ENCODE measurements around the gene ZFYVE28.

The ZFYVE28 gene

DNA sequence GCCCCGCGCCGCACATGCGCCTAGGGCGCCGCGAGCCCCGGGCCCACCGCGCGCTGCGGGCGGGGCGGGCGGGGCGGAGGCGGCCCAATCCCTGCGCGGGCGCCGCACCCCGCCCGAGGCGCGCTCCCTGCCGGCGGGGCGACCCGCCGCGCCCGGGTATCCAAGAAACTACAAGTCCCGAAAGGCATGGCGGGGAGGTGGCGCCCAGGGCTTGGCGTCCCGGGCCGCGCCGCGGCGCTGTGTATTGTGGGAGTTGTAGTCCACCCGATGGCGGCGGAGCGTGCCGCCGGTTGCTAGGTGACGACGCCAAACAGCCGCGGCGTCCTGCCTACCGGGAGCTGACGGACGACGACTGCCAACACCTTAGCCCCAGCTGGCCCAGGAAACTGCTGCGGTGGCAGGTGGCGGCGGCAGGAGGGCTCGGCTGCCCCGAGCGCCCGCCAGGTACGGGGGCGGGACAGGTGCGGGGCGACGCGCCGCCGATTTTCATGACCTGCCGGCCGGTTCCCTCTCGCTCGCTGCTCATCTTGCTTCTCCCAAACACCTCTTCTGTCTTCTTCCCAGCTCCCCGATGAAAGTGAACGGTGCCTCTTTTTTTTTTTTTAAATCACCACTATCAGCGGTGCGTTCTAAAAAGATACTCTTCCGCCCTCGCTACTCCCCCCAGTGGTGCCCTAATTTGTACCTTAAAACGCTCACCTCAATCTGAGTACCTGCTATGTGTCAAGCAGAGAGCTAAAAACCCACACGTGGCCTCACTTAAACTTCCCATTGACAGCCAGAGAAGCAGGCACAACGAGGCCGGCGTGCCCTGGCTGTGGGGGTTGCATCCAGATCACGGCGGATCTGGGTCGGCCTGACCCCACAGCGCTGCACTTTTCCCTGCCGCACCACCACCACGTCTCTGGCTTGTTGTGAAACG, 466 bp upstream of the ZFYVE28 start, which contains the start of gene CFAP99:
CFAP99 (plus strand) TSS at position 306 of the 922 bp plus-strand sequence.
- TF ChIP-seq, protein P1, sequence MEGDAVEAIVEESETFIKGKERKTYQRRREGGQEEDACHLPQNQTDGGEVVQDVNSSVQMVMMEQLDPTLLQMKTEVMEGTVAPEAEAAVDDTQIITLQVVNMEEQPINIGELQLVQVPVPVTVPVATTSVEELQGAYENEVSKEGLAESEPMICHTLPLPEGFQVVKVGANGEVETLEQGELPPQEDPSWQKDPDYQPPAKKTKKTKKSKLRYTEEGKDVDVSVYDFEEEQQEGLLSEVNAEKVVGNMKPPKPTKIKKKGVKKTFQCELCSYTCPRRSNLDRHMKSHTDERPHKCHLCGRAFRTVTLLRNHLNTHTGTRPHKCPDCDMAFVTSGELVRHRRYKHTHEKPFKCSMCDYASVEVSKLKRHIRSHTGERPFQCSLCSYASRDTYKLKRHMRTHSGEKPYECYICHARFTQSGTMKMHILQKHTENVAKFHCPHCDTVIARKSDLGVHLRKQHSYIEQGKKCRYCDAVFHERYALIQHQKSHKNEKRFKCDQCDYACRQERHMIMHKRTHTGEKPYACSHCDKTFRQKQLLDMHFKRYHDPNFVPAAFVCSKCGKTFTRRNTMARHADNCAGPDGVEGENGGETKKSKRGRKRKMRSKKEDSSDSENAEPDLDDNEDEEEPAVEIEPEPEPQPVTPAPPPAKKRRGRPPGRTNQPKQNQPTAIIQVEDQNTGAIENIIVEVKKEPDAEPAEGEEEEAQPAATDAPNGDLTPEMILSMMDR (IDR thresholded peaks at IDR 0.05; ENCODE audit: low read depth, low read length, missing control alignments) = peak; percentile 26
- peak; percentile 87 for DNase-seq (ENCODE audit: low read depth)
- H3K4me3 ChIP-seq (ENCODE audit: low read depth, low read length) = peak within 1 kb of the TSS; percentile 50

DNA sequence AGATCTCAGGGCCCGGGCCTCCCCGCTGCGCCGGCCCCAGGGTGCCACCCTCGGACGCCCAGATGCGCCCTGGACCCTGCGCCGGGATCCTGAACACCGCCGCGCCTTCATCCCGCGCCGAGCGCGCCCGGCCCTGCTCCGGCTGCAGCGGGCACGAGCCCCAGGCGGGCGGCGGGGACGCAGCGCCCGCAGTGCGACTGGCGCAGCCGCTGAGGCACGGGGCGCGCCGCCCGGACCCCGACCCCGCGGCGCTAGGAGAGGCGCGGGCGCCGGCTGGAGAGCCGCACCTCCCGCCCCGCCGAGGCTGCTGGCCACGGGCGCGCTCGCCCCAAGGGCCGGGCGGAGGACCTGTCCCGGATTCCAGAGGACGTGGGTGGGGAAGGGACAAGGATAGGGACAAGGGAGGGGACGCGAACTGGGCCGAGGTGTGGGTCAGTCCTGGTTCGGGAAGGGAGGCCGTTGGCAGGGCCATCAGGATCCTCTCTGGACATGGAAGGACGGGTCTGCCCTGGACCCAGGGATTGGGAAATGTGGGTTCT, 1.1 kb downstream of the ZFYVE28 start:
- H3K4me3 ChIP-seq (ENCODE audit: low read depth, low read length) = peak overlapping the region; percentile 50
- TF ChIP-seq, protein P1 (IDR thresholded peaks at IDR 0.05; ENCODE audit: low read depth, low read length, missing control alignments) = no peak
- DNase-seq (ENCODE audit: low read depth) = no peak

DNA sequence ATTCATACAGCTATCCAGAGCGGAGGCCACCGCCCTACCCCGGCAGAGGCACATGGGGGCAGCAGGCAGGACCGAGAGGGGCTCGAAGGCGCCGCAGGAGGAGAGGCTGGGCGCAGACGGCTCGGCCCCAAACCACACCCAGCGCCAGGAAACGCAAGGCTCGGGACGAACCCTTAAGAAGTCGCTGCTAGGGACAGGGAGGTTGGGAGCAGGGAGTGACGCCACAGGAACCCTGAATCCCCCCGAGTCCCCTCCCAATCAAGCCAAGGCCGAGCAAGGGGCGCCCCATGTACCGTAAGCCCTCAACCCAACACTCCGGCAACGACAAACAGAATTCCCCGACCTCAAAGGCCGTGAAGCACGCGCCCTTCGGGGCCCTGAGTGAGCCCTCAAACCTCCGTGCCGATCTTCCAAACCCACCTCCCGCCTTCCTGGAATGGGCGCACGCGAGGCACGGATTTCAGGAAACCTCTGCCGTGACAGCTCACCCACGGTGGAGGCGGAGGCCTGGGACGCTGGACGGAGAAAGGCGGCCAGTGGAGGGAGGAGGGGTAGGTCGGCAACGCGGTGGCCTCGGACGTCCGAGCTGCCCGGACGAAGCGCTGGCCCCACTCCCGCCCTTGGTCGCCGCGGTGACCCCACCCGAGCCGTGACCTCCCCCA, 1.8 kb downstream of the ZFYVE28 start:
- DNase-seq (ENCODE audit: low read depth) = no peak
- H3K4me3 ChIP-seq (ENCODE audit: low read depth, low read length) = peak overlapping the region; percentile 46
- TF ChIP-seq, protein P1 (IDR thresholded peaks at IDR 0.05; ENCODE audit: low read depth, low read length, missing control alignments) = no peak

DNA sequence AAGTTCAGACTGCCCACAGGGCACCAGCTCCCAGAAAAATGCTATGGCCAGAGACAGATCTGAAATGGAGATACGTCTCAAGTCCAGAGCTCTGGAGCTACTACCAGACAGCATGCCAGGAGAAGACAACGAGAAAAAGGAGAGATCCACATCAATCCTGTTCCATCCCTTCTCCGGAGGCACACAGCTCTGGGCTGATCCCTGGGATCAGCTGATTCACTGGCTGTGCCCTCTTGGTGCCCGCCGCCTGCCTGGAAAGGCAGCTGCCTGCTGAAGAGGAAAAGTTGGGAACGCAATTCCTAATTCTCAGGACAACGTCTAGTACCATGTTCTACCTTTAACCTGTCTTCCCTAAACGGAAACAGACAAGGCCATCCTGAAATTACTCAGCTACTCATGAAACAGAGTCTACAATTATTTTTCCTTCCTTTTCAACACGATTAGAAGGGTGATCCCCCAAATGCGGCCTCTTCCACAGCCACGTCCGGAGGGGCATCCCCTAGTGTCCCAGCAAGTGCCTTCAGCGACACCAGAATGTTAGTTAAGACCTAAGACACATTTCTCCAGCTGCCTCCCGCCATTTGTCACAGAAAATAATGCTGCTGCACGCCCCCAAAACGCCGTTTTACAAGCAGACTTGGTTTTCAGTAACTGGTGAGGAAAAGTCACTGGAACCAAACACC, 2.4 kb downstream of the ZFYVE28 start:
- H3K4me3 ChIP-seq (ENCODE audit: low read depth, low read length) = peak overlapping the region; percentile 46; the same call in 1 of the 2 replicates
- DNase-seq (ENCODE audit: low read depth) = no peak
- TF ChIP-seq, protein P1 (IDR thresholded peaks at IDR 0.05; ENCODE audit: low read depth, low read length, missing control alignments) = no peak

DNA sequence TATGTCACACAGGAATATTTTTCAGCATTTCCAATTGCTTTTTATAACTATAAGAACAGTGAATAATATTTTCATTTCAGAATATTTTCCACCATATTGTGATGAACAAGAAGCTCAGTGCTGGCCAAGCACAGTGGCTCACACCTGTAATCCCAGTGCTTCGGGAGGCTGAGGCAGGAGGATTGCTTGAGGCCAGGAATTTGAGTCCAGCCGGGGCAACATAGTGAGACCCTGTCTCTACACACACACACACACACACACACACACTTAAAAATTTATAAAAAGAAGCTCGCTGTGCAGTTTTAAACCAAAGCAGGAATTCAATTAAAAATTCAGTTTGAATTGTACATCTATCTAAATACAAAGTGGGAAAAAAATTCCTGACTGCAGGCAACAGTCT, 3.2 kb downstream of the ZFYVE28 start:
- TF ChIP-seq, protein P1 (IDR thresholded peaks at IDR 0.05; ENCODE audit: low read depth, low read length, missing control alignments) = no peak
- H3K4me3 ChIP-seq (ENCODE audit: low read depth, low read length) = no peak overlapping the region
- no peak for DNase-seq (ENCODE audit: low read depth)

DNA sequence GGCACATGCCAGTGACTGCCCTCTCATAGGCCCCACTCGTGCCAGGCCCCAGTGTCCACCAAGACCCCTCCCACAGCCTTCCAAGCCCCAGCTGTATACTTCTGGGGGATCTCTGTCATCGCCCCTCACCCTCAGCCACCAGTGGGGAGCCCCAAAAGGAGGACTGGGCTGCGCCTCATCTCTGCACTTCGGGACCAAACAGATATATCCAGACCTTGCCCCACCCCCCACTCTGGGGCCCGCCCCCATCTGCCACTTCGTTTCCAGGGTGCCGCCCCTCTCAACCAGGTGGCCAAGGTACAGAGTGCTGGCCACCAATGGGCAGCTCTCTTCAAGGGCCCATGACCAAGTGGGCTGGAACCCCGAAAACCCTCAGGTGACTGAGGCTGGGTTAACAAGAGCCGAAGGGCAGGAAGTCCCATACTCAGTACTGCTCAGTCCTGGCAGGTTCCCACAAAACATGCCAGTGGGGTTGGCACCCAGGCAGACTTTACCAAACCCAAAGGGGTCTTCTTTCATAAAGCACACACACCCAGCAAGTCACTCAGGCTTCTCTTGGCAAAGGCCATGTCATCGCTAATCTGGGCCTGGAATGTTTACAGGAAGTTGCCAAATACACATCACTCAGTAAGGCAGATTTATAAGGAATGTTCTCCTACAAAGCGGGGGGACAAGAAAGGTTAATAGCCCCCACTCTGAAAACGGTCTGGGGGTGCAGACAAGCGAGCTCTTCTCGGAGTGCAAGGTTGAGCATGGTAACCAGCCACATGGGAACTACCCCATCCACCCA, 4.4 kb downstream of the ZFYVE28 start:
- TF ChIP-seq, protein P1 (IDR thresholded peaks at IDR 0.05; ENCODE audit: low read depth, low read length, missing control alignments) = no peak
- DNase-seq (ENCODE audit: low read depth) = no peak
- H3K4me3 ChIP-seq (ENCODE audit: low read depth, low read length) = peak overlapping the region; percentile 50
